ENCODE results near the gene TCF23.
"Not testable (repeated sequence)": the region's sequence is repeated elsewhere in the genome, so short reads cannot be mapped to it uniquely, and the experiment has no call there.

Gene TCF23

DNA sequence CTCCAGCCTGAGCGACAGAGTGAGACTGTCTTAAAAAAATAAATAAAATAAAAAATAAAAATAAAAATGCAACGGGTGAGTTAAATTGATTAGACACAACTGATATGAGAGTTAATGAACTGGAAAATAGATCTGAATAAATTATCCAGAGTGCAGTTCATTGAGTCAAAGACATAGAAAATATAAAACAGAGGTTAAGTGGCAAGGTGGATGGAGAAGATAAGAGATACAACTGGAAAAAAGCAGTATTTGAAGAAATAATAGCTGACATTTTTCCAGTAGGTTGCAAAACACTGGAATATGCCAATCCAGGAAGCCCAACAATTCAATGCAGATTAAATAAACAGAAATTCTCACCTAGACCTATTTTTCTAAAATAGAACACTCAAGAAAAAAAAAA is 40.6 kb upstream of the TCF23 start:
- no peaks in the 10 kb centered on the region for H3K4me1 ChIP-seq (ENCODE audit: control insufficient read depth in 1 of 2, insufficient read depth in 1 of 2, low read depth in 1 of 2, low read length in 1 of 2)
- H3K4me3 ChIP-seq (ENCODE audit: low read depth in 1 of 2, low read length in 1 of 2), result no peak overlapping the region
- H3K27me3 ChIP-seq, result no peaks in the 10 kb centered on the region
- no peaks in the 10 kb centered on the region for H3K36me3 ChIP-seq
- H3K27ac ChIP-seq, result no peak overlapping the region
- TF ChIP-seq, protein P1, sequence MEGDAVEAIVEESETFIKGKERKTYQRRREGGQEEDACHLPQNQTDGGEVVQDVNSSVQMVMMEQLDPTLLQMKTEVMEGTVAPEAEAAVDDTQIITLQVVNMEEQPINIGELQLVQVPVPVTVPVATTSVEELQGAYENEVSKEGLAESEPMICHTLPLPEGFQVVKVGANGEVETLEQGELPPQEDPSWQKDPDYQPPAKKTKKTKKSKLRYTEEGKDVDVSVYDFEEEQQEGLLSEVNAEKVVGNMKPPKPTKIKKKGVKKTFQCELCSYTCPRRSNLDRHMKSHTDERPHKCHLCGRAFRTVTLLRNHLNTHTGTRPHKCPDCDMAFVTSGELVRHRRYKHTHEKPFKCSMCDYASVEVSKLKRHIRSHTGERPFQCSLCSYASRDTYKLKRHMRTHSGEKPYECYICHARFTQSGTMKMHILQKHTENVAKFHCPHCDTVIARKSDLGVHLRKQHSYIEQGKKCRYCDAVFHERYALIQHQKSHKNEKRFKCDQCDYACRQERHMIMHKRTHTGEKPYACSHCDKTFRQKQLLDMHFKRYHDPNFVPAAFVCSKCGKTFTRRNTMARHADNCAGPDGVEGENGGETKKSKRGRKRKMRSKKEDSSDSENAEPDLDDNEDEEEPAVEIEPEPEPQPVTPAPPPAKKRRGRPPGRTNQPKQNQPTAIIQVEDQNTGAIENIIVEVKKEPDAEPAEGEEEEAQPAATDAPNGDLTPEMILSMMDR (IDR thresholded peaks at IDR 0.05), result no peak
- no peaks in the 10 kb centered on the region for H3K9me3 ChIP-seq

DNA sequence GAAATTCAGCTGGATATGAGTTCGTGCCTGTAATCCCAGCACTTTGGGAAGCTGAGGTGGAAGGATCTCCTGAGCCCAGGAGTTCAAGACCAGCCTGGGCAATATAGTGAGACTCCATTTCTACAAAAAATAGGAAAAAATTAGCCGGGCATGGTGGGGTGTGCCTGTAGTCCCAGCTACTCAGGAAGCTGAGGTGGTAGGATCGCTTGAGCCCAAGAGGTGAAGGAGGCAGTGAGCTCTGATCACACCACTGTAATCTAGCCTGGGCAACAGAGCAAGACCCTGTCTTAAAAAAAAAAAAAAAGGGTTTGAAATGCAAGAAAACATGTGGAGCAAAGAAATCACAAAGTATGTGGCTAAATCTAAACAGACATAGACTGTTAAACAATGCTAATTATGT is 39.7 kb upstream of the TCF23 start:
- TF ChIP-seq, protein P1 (IDR thresholded peaks at IDR 0.05), result no peak
- Histone ChIP-seq H3K4me3 (ENCODE audit: low read depth in 1 of 2, low read length in 1 of 2) (no peak overlapping the region), H3K36me3 (no peaks in the 10 kb centered on the region), H3K27me3 (no peaks in the 10 kb centered on the region), H3K4me1 (ENCODE audit: control insufficient read depth in 1 of 2, insufficient read depth in 1 of 2, low read depth in 1 of 2, low read length in 1 of 2) (no peaks in the 10 kb centered on the region), H3K27ac (no peak overlapping the region), H3K9me3 (no peaks in the 10 kb centered on the region)

DNA sequence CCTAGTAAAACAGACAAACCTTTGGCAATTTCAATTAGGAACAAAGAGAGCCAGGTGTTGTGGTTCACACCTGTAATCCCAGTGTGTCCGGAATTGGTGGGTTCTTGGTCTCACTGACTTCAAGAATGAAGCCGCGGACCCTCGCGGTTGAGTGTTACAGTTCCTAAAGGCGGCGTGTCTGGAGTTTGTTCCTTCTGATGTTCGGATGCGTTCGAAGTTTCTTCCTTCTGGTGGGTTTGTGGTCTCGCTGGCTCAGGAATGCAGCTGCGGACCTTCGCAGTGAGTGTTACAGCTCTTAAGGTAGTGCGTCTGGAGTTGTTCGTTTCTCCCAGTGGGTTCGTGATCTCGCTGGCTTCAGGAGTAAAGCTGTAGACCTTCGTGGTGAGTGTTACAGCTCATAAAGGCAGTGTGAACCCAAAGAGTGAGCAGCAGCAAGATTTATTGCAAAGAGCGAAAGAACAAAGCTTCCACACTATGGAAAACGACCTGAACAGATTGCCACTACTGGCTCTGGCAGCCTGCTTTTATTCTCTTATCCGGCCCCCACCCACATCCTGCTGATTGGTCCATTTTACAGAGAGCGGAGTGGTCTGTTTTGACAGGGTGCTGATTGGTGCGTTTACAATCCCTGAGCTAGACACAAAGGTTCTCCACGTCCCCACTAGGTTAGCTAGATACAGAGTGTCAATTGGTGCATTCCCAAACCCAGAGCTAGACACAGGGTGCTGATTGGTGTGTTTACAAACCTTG is 38.0 kb upstream of the TCF23 start:
- not testable (repeated sequence) for H3K36me3 ChIP-seq; H3K27me3 ChIP-seq; H3K4me3 ChIP-seq (ENCODE audit: low read depth in 1 of 2, low read length in 1 of 2); H3K4me1 ChIP-seq (ENCODE audit: control insufficient read depth in 1 of 2, insufficient read depth in 1 of 2, low read depth in 1 of 2, low read length in 1 of 2); H3K27ac ChIP-seq; H3K9me3 ChIP-seq

DNA sequence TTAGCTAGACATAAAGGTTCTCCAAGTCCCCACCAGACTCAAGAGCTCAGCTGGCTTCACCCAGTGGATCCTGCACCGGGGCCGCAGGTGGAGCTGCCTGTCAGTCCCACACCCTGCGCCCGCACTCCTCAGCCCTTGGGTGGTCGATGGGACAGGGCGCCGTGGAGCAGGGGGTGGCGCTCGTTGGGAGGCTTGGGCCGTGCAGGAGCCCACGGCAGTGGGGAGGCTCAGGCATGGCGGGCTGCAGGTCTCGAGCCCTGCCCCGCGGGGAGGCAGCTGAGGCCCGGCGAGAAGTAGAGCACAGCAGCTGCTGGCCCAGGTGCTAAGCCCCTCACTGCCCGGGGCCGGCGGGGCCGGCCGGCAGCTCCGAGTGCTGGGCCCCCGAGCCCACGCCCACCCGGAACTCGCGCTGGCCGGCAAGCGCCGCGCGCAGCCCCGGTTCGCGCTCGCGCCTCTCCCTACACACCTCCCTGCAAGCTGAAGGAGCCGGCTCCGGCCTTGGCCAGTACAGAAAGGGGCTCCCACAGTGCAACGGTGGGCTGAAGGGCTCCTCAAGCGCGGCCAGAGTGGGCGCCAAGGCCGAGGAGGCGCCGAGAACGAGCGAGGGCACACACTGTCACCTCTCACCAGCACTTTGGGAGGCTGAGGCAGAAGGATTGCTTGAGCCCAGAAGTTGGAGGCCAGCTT is 37.3 kb upstream of the TCF23 start:
- H3K4me3 ChIP-seq (ENCODE audit: low read depth in 1 of 2, low read length in 1 of 2); H3K27ac ChIP-seq; H3K27me3 ChIP-seq; H3K36me3 ChIP-seq; H3K9me3 ChIP-seq; H3K4me1 ChIP-seq (ENCODE audit: control insufficient read depth in 1 of 2, insufficient read depth in 1 of 2, low read depth in 1 of 2, low read length in 1 of 2): not testable (repeated sequence)

DNA sequence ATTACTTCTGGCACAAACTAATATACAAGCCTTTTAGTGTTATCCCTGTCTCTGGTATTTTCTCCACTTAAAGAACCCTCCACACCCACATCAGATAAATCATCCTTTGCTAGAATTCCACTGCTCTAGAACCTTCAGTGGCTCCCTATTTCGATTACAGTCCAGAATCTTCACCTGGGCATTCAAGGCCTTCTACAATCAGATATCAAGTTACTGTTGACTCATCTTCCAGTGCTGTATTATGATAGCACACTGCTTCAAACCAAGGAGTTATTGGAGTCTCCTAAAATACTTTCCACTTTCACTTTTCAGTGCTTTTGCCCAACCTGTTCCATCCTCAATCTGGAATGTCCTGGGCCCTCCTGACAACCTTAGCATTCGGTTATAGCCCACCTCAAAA is 33.3 kb upstream of the TCF23 start:
- peaks cover 7 to 11% of the 10 kb centered on the region in 2 experiments for H3K4me1 ChIP-seq (ENCODE audit: control insufficient read depth in 1 of 2, insufficient read depth in 1 of 2, low read depth in 1 of 2, low read length in 1 of 2)
- H3K9me3 ChIP-seq, result no peaks in the 10 kb centered on the region
- peaks cover 40% of the 10 kb centered on the region for H3K27me3 ChIP-seq
- TF ChIP-seq, protein P1 (IDR thresholded peaks at IDR 0.05), result no peak
- H3K4me3 ChIP-seq (ENCODE audit: low read depth in 1 of 2, low read length in 1 of 2), result no peak overlapping the region
- no peaks in the 10 kb centered on the region for H3K36me3 ChIP-seq
- H3K27ac ChIP-seq, result no peak overlapping the region

DNA sequence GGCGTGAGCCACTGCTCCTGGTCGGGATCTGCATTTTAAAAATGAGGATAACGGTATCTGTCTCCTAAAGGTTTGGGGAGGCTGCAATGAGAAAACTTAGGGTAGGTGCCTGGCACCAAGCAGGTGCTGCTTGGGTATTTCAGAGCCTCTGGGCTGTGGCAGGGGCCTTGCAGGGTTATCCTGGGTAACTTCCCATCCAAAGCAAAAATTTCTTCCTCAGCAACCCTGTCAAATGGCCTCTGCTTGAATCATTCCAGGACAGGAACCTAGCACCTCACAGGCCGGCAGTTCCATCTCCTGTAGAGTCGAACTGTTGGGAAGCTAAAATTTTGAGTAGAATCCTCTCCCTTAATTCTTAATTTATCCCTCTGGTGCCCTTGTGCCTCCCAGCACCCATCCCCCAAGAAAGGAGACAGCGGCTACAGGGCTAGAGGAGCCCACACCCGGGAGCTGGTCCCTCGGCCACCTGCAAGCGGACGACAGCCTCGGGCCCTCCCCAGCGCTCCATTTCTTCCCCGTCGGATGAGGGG is 30.7 kb upstream of the TCF23 start:
- H3K4me1 ChIP-seq (ENCODE audit: control insufficient read depth in 1 of 2, insufficient read depth in 1 of 2, low read depth in 1 of 2, low read length in 1 of 2), result peaks cover 22 to 26% of the 10 kb centered on the region in 2 experiments
- no peak overlapping the region for H3K4me3 ChIP-seq (ENCODE audit: low read depth in 1 of 2, low read length in 1 of 2)
- no peaks in the 10 kb centered on the region for H3K36me3 ChIP-seq
- TF ChIP-seq, protein P1 (IDR thresholded peaks at IDR 0.05), result no peak
- no peaks in the 10 kb centered on the region for H3K9me3 ChIP-seq
- peaks cover 46% of the 10 kb centered on the region for H3K27me3 ChIP-seq
- no peak overlapping the region for H3K27ac ChIP-seq

Measured in neutrophil (primary cell).